Measurements from ENCODE around the gene TMEM91. TPM values are rescaled to one million over a fixed set of nuclear protein-coding genes. Genes with fewer than 3 reads are reported as not detected.

The TMEM91 gene
- total RNA-seq, 1 donor from 2014 or later: 4.2 TPM

Other genes with a start within 250 kb of the TMEM91 start
- under 0.01 TPM for gene CYP2S1, start 183.3 kb upstream of the TMEM91 start, total RNA-seq
- 7.1 TPM for gene AXL, start 157.3 kb upstream of the TMEM91 start, total RNA-seq
- gene HNRNPUL1, start 112.2 kb upstream of the TMEM91 start, total RNA-seq: 101 TPM
- gene CCDC97, start 66.4 kb upstream of the TMEM91 start, total RNA-seq: 6.4 TPM
- gene TGFB1, start 22.6 kb upstream of the TMEM91 start, total RNA-seq: 2.7 TPM
- 2.2 TPM for gene B9D2, start 12.4 kb upstream of the TMEM91 start, total RNA-seq
- 10.8 TPM for gene EXOSC5, start 20.8 kb downstream of the TMEM91 start, total RNA-seq
- 27.5 TPM for gene BCKDHA, start 21.3 kb downstream of the TMEM91 start, total RNA-seq
- 0.49 TPM for gene B3GNT8, start 50.8 kb downstream of the TMEM91 start, total RNA-seq
- gene DMAC2, start 63.4 kb downstream of the TMEM91 start, total RNA-seq: 15.5 TPM
- gene ERICH4, start 66.6 kb downstream of the TMEM91 start, total RNA-seq: not detected
- 0.74 TPM for gene CEACAM21, start 199.6 kb downstream of the TMEM91 start, total RNA-seq